Esophagus squamous epithelium (tissue), 4 donors: ENCODE results near the gene PARD3.

Source experiments
- POLR2A ChIP-seq, 4 donors: fragments of 450-650 bp; IDR thresholded peaks; one replicate each; pipeline ENCODE4 v1.6.1; 2017; ENCODE audit warnings: antibody characterized with exemption in 4 of 4, mild to moderate bottlenecking in 4 of 4, moderate library complexity in 3 of 4
- TF ChIP-seq, protein P1 (sequence below), 6 experiments: fragments of 450-650 bp in 4 of 6; fragments of 200-600 bp in 2 of 6; sonication (generic) in 2 of 6; IDR thresholded peaks; one replicate each; pipeline ENCODE4 v1.5.1; 2016 to 2019; ENCODE audit warnings: antibody characterized with exemption in 6 of 6, mild to moderate bottlenecking in 4 of 6, moderate library complexity in 4 of 6

DNA sequence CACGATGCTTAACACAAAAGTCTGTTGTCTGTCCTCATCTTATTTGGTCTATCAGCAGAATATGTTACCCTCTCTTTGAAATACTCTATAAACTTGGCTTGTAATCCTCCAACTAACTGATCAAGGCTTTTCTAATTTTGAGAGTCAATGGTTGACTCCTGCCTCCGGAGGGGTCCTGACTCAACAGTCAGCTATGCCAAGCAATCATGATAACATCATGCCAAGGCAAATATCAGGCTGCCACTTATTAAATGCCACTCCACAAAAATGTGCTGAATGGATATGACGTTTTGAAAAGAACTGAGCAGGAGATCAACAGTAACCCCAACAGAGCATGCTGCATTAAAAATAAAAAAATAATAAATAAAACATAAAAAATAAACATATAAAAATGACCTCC lies 116.1 kb downstream of the PARD3 start:
- TF ChIP-seq, protein P1, sequence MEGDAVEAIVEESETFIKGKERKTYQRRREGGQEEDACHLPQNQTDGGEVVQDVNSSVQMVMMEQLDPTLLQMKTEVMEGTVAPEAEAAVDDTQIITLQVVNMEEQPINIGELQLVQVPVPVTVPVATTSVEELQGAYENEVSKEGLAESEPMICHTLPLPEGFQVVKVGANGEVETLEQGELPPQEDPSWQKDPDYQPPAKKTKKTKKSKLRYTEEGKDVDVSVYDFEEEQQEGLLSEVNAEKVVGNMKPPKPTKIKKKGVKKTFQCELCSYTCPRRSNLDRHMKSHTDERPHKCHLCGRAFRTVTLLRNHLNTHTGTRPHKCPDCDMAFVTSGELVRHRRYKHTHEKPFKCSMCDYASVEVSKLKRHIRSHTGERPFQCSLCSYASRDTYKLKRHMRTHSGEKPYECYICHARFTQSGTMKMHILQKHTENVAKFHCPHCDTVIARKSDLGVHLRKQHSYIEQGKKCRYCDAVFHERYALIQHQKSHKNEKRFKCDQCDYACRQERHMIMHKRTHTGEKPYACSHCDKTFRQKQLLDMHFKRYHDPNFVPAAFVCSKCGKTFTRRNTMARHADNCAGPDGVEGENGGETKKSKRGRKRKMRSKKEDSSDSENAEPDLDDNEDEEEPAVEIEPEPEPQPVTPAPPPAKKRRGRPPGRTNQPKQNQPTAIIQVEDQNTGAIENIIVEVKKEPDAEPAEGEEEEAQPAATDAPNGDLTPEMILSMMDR (IDR thresholded peaks at IDR 0.05) = no peak
- no peak for TF ChIP-seq POLR2A (IDR thresholded peaks at IDR 0.05)
